ENCODE results near the gene MTG2.

Gene MTG2, protein sequence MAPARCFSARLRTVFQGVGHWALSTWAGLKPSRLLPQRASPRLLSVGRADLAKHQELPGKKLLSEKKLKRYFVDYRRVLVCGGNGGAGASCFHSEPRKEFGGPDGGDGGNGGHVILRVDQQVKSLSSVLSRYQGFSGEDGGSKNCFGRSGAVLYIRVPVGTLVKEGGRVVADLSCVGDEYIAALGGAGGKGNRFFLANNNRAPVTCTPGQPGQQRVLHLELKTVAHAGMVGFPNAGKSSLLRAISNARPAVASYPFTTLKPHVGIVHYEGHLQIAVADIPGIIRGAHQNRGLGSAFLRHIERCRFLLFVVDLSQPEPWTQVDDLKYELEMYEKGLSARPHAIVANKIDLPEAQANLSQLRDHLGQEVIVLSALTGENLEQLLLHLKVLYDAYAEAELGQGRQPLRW

DNA sequence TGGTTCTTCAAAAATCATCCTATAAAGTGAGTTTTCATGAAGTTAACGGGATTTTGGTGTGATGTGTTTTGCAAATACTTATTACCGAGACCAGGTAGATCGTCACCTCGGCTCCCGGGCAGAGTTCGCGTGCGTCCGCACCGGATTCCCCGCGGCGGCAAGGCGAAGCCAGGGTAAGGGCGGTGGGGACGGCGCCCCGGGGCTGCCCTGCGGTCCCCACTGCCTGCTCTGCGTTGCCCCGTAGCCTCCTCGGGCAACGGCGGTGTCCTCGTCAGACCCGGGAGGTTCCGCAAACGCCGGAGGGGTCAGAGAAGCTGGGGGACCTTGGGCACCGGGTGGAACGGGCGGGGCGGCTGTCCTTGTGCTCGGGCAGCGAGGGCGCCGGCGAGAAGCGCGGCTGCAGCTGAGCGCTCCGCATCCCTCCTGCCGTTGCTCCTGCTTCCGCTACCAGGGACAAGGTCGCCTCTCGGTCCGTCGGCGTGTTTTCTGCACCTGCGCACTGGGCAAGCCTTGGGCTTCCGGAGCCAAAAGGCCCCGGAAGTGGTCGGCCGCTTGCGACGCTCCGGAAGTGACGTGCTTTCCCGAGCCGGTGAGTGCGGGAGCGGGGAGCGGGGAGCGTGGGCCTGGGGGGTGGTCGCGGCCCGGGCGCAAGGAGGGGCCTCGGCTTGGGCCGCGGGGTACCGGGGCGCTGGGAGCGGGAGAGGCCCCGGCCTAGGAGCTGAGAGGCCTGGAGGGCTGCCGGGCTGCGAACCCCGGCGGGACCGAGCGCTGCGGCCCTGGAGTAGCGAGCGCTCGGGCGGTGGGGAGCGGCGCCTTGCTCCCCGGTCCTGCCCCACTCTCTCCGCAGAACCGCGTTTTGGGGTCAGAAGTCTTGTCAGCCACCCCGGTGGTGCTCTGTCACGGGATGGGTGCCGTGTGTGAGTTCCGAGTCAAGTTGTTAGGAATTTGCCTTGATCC, at the start of gene MTG2:
Gene MTG2, plus strand, starts transcription at position 560 of the 957 bp plus-strand sequence. CDS start 10,393 bp downstream, outside the sequence.
- DNase-seq, result peak; percentile 90

DNA sequence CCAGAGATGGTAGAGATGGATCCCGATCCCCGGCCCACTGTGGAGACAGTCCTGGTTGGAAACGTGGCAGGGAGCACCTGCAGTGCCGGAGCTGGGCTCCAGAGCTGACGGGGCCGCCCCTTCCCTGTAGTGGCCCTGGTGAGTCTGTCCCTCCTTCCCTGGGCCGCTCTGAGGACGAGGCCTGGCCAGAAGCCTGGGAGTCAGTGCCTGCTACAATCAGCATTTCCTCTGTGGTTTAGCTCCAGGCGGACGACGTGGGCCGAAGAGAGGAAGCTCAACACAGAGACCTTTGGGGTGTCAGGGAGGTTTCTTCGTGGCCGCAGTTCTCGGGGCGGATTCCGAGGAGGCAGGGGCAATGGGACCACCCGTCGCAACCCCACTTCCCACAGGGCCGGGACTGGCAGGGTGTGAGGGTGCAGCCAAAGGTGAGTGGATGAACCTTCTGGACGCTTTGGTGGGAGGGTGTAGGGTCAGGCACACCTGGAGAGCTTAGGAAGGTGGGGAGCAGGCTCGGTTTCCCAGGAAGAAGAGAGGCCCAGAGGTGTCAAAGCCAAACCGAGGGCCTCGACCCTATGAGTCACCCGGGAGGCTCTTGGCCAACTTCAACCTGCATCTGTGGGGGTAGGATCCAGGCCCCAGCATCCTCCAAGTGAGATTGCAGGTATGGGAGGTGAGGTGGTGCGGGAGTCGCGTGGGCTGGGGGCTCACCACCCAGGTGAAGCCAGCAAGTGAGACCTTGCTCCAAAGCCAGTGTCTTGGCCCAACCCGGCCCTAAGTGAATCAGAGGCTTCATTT, 49.6 kb upstream of the MTG2 start:
- no peak for DNase-seq

DNA sequence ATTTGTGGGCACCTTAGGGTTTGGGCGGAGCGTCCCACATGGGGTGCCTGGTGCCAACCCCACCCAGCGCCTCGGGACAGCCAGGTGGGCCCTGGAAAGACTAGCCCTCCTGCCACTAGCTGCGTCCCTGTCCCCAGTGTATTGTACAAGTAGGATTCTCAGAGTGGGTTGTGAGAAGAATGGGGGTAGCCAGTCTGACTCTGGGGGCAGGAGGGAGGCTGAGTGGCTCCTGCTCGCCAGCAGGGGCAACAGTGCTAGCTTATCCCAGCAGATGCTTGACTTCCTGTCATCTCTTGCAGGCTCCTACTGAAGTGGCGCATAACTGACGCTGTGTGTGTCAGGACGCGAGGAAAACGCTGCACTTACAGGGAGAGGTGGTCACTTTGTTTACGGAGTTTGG, 49.0 kb upstream of the MTG2 start:
- no peak for DNase-seq

DNA sequence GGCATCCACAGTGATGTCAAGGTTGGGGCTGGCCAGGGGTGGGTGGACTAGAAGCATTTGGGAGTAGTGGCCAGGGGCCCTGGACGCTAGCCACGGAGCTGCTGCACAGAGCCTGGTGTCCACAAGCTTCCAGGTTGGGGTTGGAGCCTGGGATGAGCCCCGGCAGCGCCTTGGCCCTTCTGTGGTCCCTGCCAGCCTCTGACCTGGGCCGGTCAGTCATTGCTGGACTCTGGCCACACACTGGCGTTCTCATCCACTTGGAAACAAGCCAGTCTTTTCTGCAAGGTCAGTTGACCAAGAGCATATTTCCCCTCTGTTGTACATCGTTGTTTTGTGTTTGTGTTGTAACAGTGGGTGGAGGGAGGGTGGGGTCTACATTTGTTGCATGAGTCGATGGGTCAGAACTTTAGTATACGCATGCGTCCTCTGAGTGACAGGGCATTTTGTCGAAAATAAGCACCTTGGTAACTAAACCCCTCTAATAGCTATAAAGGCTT, 48.0 kb upstream of the MTG2 start:
- no peak for DNase-seq

DNA sequence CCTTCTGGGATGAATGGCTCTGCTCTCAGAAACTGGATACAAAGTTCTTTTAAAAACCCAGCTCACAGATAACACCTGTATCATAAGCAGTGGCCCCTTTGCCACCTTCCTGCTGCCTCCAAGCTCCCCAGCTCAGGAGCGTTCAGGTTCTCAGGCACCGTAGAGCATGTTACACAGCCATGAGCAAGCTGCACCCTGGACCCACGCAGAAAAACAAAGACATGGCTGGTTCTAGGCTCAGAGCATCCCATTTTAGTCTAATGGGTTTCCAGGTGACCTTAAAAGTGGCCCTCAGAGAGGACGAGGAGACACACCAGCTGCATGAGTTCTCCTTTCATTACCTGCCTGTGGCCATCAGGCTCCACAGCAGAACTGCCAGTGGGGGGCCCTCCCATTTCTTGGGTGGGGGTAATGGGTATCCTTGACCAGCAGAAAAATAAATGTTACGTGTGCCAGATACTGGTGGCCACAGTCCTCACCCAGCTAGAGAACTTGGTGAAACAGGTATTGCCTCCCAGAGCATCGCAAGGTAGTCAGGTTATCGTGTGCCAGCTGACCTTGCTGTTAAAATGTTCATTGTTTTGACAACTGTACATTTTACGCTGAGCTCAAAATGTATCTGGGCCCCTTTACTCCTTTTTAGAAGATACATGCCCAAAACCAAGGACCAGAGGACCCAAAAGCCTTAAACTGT, 47.1 kb upstream of the MTG2 start:
- no peak for DNase-seq

DNA sequence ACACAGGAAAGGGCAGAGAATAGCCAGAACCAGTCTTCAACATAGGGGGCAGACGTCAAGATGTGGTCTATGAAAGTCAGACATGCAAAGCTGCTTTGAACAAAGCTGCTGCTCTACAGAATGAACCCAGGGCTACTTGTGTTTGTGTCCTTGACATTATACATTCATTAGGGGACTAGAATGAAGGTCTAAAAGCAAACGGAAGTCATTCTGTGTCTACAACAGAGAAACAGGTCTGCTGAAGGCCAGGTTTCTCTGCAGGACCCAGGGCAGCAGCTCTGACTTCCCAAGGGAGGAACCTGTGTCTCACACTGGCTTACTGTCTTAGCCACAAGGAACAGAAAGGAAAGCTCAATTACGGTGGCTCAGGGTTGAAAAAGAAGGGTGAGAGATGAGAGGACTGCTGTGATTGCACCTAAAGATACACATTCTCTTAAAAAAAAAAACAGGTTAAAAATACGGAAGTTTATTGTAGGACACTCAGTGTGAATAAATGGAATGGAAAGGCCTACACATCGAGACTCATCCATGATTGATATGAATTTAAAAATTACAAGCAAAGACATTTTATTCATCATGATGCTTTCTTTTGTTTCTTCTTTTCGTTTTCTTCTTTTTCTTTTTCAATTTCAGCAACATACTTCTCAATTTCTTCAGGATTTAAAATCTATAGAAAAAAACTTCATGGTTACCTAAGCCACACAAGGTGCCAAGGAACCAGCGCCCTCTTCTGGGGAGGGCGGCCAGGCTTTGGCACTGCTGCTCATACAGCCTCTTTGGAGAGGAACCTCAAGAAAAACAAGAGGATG, 46.3 kb upstream of the MTG2 start:
- peak; percentile 59 for DNase-seq

DNA sequence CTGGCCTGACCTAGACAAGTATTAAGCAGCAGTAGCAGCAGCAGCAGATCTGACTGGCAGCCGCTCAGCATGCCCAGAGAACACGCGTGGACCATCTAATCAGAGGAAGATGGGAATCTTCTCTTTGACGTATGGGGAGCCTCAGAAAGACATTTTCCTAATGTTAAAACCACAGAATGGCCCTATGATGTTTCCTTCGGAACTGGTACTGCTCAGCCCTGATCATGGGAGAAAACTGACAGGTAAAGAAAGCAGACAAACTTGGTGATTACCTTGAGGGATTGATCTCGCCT, 45.8 kb upstream of the MTG2 start:
- DNase-seq, result no peak

DNA sequence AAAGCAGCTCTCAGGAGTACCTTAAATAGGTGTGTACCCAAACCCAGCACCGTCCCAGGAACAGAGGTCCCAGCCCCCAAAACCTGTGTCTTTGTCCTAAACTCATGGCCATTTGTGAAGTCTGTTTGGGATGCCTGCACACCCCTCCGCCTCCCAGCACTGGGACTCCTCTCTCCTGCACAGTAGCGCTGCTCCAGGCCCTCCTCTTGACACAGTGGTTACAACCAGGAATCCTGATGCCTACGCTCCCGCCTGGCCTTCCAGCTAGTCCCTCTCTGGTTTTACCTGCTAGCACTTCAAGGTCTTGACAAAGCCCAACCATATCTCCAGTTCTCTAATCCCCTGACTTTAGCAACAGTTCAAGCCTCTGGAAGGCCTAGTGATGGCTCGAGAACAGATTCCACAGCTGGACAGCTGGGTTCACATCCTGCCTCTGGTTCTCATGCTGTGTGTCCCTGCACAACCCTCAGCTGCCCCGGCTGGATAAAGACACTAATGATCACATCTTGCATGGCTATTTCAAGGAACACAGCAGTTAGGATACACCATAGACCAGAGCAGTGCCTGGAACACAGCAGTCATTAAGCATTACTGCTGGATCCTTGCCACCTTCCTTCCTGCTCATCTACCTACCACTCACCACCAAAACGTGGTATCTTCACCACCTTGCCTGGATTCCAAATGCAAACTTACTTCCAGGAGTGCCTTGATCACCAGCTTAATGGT, 45.2 kb upstream of the MTG2 start:
- no peak for DNase-seq

DNA sequence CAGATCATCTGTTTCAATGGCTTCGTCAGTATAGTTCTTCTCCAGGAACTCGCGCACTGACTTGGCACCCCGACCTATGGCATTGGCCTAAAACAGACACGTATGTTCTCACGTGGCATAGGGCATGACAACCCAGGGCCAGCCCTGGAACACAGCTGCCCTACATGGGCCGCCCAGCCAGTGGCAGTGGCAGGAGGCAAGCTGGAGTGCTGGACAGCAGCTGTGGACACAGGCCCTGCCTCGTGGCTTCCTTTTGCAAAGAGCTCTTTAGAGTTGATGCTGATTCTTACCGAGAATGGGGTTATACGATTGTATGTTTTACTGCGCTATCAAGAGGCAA, 44.7 kb upstream of the MTG2 start:
- DNase-seq, result no peak

DNA sequence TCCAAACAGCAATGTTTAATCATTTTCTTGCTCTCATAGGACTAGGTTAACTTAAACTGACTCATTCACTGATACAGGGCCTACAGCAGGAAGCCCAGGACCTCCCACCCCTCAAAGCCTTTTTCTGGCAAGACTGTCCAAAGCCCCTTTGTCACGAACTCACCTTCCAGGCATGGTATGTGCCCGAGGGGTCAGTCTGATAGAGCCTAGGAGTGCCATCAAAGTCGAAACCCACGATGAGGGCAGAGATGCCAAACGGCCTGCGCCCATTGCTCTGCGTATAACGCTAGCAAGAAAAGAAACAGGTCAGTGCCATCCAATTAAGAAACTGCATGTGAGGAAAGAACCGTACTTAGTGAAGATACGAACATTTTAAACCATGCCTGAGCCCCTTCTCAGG, 43.9 kb upstream of the MTG2 start:
- no peak for DNase-seq

DNA sequence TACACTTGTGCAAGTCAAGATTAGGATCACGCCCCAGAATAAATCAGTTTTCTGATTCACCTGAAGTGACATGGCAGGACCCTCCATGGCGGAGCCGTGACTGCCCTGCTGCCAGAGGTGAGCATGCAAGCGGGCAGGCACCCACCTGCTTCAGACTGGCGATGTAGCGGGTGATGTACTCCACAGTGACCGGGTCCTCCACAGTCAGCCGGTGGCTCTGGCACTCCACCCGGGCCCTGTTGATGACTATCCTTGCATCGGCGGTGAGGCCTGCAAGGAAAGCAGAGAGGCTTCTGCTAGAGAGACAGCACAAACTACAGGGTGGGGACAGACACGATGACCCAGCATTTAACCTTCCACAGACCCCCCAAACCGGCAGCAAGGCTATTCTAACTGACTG, 43.2 kb upstream of the MTG2 start:
- DNase-seq, result no peak

DNA sequence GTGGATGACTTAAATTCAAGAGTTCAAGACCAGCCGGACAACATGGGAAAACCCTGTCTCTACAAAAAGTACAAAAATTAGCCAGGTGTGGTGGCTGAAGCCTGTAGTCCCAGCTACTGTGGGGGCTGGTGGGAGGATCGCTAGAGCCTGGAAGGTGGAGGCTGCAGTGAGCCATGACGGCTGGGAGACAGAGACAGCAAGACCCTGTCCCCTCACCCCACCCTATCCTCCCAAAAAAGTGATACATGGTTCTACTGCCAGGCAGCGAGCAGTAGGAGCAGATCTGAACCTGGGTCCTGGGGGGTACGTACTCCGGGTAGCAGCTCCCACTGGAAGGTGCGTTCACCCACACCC, 41.8 kb upstream of the MTG2 start:
- no peak for DNase-seq

DNA sequence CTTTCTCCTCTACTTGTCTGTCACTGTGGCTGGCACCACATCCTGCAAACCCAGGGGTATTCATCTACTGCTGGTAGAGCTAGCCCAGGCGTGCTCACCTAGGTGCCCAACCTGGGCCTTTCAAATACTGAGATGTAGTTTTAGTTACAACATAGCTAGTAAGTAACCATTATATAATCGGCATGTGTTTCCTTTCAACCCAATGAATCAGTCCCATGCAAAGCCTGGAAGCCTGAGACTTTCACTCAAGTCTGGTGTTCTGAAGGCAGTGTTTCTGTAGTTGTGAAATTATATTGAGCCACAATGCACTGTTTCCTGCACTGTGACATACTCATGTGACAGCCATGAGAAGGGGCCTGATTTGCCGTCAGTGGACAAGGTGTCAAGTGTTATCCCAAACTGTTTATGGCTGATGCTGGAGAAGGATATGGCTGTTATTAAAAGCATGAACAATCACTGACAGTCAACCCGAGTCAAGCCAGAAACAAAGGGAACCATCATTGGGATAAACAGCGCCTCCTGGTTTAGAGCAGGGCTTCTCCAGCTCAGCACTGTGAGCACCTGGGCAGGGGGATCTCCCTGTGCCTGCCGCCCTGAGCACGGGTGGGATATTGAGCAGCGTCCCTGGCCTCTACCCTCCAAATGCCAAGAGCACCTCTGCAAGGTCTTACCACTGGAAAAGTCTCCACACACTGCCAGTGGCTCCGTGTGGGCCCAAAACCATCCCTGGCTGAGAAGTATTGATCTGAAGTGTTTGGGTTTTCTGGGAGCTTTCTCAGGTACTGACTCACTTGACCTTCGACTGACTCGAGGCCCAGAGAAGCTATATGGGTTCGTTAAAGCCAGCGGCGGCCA, 41.2 kb upstream of the MTG2 start:
- DNase-seq, result no peak

DNA sequence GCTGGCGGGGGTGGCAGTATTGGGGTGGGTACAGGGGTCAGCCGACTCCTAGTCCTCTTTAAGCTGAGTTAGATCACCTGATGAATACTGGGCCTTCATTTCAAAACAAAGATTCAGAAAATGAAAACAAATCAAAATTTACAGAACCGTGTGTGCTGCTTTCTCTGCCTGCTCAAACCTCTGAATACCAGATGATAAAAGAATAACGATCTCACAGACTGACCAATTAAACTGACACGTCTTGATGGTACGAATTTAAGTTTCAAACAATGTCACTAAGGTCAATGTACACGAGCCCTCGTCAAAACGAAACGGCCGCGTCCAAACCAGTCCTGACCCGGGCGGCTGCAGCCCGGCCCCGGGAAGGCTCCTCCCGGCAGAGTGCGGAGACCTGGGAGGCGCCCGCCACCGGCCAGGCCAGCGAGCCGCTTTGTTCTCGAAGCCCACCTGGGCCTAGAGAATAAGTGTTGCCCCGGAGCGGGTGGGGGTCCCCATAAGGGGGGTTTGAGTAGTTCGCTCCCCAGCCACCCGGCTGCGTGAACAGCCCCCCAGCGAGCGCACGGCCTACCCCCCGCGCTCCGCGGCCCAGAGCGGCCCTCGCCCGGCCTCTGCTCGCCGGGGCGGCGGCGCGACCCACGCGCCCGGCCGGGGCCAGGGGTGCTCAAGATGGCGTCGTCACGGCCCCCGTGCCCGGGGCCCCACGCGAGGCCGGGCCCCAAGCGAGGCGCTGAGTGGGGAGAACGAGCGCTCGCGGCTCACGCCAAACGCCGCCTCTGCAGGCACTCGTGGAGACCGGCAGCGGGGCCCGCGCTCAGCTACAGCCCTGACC, 40.4 kb upstream of the MTG2 start:
- DNase-seq, result no peak

DNA sequence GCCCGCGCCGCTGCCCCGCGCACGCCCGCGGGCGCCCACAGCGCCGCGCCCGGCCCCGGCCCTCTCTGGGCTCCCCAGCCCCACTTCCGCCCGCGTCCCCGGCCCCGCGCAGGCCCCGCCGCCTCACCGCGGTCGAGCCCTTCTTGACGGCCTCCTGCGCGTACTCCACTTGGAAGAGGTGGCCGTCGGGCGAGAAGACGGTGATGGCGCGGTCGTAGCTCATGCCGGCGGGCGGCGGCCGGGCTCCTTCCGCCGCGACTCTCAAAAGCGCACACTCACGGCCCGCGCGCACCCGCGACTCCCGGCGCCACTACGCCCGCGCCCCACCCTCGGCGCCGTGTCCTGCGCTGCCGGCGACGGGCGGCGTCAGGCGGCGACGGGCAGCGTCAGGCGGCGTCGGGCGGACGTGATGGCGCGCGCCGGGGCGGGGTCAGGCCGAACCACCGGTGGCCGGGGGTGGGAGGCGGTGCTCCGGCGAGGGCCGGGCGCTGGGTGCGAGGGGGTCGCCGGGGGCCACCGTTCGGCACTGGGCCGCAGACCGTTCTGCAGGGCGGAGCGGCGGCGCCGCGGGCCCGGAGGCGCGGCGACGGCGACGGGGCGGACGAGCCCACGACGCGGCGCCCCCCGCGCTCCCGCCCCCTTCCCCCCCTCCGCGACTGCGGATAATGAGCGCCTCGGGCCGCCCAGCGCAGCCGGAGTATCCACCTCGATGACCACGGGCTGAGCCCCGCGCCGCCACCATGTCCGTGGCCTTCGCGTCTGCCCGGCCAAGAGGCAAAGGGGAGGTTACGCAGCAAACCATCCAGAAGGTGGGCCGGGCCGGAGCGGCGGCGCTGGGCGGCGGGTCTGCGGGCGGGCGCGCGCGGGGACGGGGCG, 39.5 kb upstream of the MTG2 start, which contains the start of the genes PSMA7 and SS18L1:
Gene PSMA7, minus strand, starts transcription at position 314 of the 876 bp plus-strand sequence. Its CDS starts 91 bp downstream, at position 223.
Gene SS18L1, plus strand, starts transcription at position 689 of the 876 bp plus-strand sequence. Its CDS starts 52 bp downstream, at position 741.
- peak; percentile 87 for DNase-seq

DNA sequence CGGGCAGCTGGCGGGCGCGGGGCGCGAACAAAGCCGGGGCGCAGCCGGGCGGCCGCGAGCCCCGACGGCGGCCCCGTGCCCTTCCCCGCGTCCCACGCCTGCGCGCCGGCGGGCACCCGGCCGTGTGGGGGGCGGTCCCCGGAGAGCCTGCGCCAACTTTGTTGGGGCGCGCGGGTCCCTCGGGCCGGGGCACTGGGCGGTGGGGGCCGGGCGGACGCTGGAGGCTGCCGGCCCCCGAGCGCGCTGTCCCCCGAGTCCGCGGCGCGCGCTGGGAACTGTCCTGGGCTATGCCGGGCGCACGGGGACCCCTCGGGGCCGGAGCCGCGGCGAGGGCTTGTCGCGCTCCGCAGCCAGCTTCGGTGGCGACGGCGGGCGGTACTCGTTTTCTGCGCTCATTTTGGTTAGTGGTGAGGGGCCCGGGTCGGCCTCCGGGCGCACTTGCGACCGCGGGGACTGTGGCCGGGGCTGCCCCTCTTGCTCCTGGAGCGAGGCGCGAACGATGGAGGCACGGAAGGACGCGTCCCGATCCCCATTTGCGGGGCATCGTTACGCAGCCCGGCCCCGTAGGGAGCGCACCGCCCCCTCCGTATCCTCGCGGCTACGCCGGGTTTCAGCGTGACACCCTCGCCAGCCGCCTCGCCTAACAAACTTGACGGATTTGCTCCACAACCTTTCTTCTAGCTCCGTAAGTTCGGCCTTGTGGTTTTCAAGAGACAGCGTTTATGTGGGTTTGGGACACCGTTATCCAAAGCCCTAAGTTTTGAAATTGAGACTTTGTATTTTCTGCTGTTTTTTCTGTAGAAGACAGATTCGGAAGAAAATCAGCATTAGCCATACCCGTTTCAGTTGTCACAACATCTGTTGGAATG, 38.6 kb upstream of the MTG2 start:
- DNase-seq, result peak; percentile 66

DNA sequence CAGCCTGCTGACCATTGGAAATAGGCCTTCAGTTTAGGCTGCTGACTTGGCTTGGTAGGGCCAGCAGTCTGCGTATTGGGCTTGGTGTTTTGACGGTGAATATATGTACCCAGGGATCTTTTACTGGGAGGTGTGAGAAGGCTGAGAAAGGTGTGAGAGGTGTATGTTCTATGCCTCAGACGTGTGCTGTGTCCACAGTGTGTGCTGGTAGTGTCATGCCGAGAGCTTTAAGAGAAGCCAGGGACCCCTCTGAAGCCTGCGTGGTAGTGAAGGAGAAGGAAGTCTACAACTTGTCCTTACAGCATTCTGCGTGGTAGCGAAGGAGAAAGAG, 37.2 kb upstream of the MTG2 start:
- no peak for DNase-seq

Data from activated CD4-positive, CD25-positive, alpha-beta regulatory T cell treated with anti-CD3 and anti-CD28 coated beads, Interleukin-2, amount 50 U/mL, for 72 hours (primary cell).